Upper lobe of left lung (tissue), 6 donors: Measurements from ENCODE around the gene WDPCP. TPM values are rescaled to one million over a fixed set of nuclear protein-coding genes. Genes with fewer than 3 reads are reported as not detected.
A peak's percentile ranks its signal among the peaks of the same experiment; 100 is the strongest.
"Not testable (repeated sequence)": the region's sequence is repeated elsewhere in the genome, so short reads cannot be mapped to it uniquely, and the experiment has no call there.

ENCODE experiments used
- ATAC-seq, 2 donors: fragments of 200-7000 bp; cut with Tn5 transposase; one replicate each; pipeline ENCODE4 v1.9.1; 2022; ENCODE audit warnings: mild to moderate bottlenecking in 2 of 2, moderate library complexity in 2 of 2; ENCODE audit not compliant: low FRiP score in 2 of 2
- DNase-seq, 2 donors: peaks; one replicate each; pipeline ENCODE4 v3.0.0-alpha.2; 2019 to 2020
- H3K27ac ChIP-seq, 4 donors: fragments of 200-600 bp; sonication (generic); one replicate each; pipeline ENCODE4 v1.5.1; 2016 to 2019
- H3K27me3 ChIP-seq, 4 donors: fragments of 200-600 bp; sonication (generic); one replicate each; pipeline ENCODE4 v1.5.1; 2017 to 2019
- H3K36me3 ChIP-seq, 4 donors: fragments of 200-600 bp; sonication (generic); one replicate each; pipeline ENCODE4 v1.5.1; 2016 to 2019
- H3K4me1 ChIP-seq, 4 donors: fragments of 200-600 bp; sonication (generic); one replicate each; pipeline ENCODE4 v1.5.1; 2018 to 2019
- H3K4me3 ChIP-seq, 4 donors: fragments of 200-600 bp; sonication (generic); one replicate each; pipeline ENCODE4 v1.5.1; 2017 to 2019; ENCODE audit warnings: mild to moderate bottlenecking in 2 of 4, moderate library complexity in 1 of 4
- H3K9me3 ChIP-seq, 4 donors: fragments of 200-600 bp; sonication (generic); one replicate each; pipeline ENCODE4 v1.5.1; 2018 to 2019
- EP300 ChIP-seq, 4 donors: sonication (generic); formaldehyde crosslinking; IDR thresholded peaks; one replicate each; pipeline ENCODE4 v1.5.1; 2017; ENCODE audit warnings: antibody characterized with exemption in 4 of 4, control low read depth in 2 of 4
- POLR2A ChIP-seq, 4 donors: fragments of 450-650 bp; IDR thresholded peaks; one replicate each; pipeline ENCODE4 v1.5.1; 2016 to 2017; ENCODE audit warnings: antibody characterized with exemption in 4 of 4, mild to moderate bottlenecking in 2 of 4
- POLR2AphosphoS5 ChIP-seq, 2 donors: sonication (generic); formaldehyde crosslinking; IDR thresholded peaks; one replicate each; pipeline ENCODE4 v1.5.1; 2017; ENCODE audit warnings: antibody characterized with exemption in 2 of 2
- whole genome bisulfite sequencing, 2 donors: methylation state at CpG; one replicate each; pipeline ENCODE4 v1.1.5; 2017 to 2018; 5-methylcytosine and 5-hydroxymethylcytosine counted together
- total RNA-seq, 6 donors: library from RNA; depleted of rRNA in 4 of 6; stranded (reverse); fragments of >200 nt in 4 of 6; gene quantifications; one replicate each; pipeline versions ENCODE4 v1.1.0 to v1.2.1, GENCODE V29; 2016 to 2021
- TF ChIP-seq, protein P1 (sequence below), 6 experiments: fragments of 450-650 bp in 4 of 6; fragments of 200-600 bp in 2 of 6; sonication (generic) in 2 of 6; IDR thresholded peaks; one replicate each; pipeline ENCODE4 v1.5.1; 2016 to 2019; ENCODE audit warnings: antibody characterized with exemption in 6 of 6
- donor health status: DM: no; HTN: no; CAD: no; lungs with moderate emphysema.
- donor health status: DM: no; HTN: yes; CAD: no; lungs with severe emphysema.

WDPCP gene
- total RNA-seq, 6 donors from 2014 or later: 9.3 to 20.8 (median 11.5) TPM

GRCh38 chr2:63627866-63628265 lies 39.6 kb upstream of the WDPCP start:
- H3K9me3 ChIP-seq: peaks cover 0 to 6% (median 2%) of the 10 kb centered on the region in 4 donors
- no peaks in the 10 kb centered on the region for H3K27me3 ChIP-seq
- TF ChIP-seq POLR2AphosphoS5 (IDR thresholded peaks at IDR 0.05): no peak
- TF ChIP-seq, protein P1, sequence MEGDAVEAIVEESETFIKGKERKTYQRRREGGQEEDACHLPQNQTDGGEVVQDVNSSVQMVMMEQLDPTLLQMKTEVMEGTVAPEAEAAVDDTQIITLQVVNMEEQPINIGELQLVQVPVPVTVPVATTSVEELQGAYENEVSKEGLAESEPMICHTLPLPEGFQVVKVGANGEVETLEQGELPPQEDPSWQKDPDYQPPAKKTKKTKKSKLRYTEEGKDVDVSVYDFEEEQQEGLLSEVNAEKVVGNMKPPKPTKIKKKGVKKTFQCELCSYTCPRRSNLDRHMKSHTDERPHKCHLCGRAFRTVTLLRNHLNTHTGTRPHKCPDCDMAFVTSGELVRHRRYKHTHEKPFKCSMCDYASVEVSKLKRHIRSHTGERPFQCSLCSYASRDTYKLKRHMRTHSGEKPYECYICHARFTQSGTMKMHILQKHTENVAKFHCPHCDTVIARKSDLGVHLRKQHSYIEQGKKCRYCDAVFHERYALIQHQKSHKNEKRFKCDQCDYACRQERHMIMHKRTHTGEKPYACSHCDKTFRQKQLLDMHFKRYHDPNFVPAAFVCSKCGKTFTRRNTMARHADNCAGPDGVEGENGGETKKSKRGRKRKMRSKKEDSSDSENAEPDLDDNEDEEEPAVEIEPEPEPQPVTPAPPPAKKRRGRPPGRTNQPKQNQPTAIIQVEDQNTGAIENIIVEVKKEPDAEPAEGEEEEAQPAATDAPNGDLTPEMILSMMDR (IDR thresholded peaks at IDR 0.05): no peak
- TF ChIP-seq POLR2A (IDR thresholded peaks at IDR 0.05): no peak
- TF ChIP-seq EP300 (IDR thresholded peaks at IDR 0.05): no peak
- ATAC-seq: peak in 1 of 2 donors; percentile 22
- no peak overlapping the region for H3K4me3 ChIP-seq
- no peaks in the 10 kb centered on the region for H3K4me1 ChIP-seq
- no peak overlapping the region for H3K27ac ChIP-seq
- peak in 1 of 2 donors; percentile 52 for DNase-seq
- WGBS, 2 donors: 94 to 96% methylated on average over 15 of the region's 15 CpGs
- no peaks in the 10 kb centered on the region for H3K36me3 ChIP-seq

GRCh38 chr2:63623763-63624162 lies 35.5 kb upstream of the WDPCP start:
- WGBS, 2 donors: 83 to 93% methylated on average over 2 of the region's 2 CpGs
- DNase-seq: not testable (repeated sequence)

GRCh38 chr2:63622751-63623150 lies 34.5 kb upstream of the WDPCP start:
- Histone ChIP-seq H3K36me3 (no peaks in the 10 kb centered on the region), H3K27ac (no peak overlapping the region), H3K9me3 (no peaks in the 10 kb centered on the region), H3K27me3 (no peaks in the 10 kb centered on the region), H3K4me1 (no peaks in the 10 kb centered on the region), H3K4me3 (no peak overlapping the region)
- 89 to 96% methylated on average over 12 to 31 of the region's 31 CpGs for WGBS, 2 donors
- peak in 1 of 2 donors; percentile 72 for DNase-seq
- TF ChIP-seq, protein P1 (IDR thresholded peaks at IDR 0.05): no peak
- TF ChIP-seq POLR2A (IDR thresholded peaks at IDR 0.05) (no peak), EP300 (IDR thresholded peaks at IDR 0.05) (no peak), POLR2AphosphoS5 (IDR thresholded peaks at IDR 0.05) (no peak)
- no peak for ATAC-seq

More at GRCh38 chr2:63623763-63624162, 35.5 kb upstream of the WDPCP start:
- H3K27ac ChIP-seq, ATAC-seq, H3K4me1 ChIP-seq, H3K27me3 ChIP-seq, H3K36me3 ChIP-seq, H3K4me3 ChIP-seq, H3K9me3 ChIP-seq: not testable (repeated sequence)

GRCh38 chr2:63619328-63619727 lies 31.1 kb upstream of the WDPCP start:
- Histone ChIP-seq H3K9me3 (no peaks in the 10 kb centered on the region), H3K4me3 (no peak overlapping the region), H3K27ac (no peak overlapping the region), H3K4me1 (no peaks in the 10 kb centered on the region), H3K27me3 (no peaks in the 10 kb centered on the region), H3K36me3 (no peaks in the 10 kb centered on the region)
- ATAC-seq: no peak
- TF ChIP-seq EP300 (IDR thresholded peaks at IDR 0.05): no peak
- TF ChIP-seq, protein P1 (IDR thresholded peaks at IDR 0.05): no peak
- no peak for TF ChIP-seq POLR2A (IDR thresholded peaks at IDR 0.05)
- TF ChIP-seq POLR2AphosphoS5 (IDR thresholded peaks at IDR 0.05): no peak
- 92 to 93% methylated on average over 2 of the region's 2 CpGs for WGBS, 2 donors
- no peak for DNase-seq

DNA sequence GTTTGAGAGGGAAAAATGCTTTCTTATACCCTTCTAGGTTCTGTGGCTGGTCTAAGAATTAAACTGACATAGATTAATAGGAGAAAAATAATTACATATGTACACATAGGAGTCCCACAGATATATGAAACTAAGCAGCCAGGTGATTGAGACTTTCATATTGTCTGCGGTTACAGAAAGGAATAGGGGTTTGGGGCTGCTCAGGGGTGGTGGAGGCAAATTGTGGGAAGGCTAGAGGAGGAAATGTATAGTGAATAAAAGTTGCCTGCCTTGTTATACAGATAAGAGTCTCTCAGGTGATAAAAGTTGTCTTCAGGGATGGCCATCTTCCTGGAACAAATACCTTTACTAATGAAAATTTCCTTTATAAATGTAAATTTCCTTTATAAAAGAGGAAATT lies 29.1 kb upstream of the WDPCP start:
- 61 to 75% methylated on average over 1 of the region's 1 CpG for WGBS, 2 donors
- Histone ChIP-seq H3K4me3 (no peak overlapping the region), H3K27ac (no peak overlapping the region), H3K36me3 (no peaks in the 10 kb centered on the region), H3K9me3 (no peaks in the 10 kb centered on the region), H3K4me1 (no peaks in the 10 kb centered on the region), H3K27me3 (no peaks in the 10 kb centered on the region)
- DNase-seq (no peak), ATAC-seq (no peak)
- TF ChIP-seq POLR2AphosphoS5 (IDR thresholded peaks at IDR 0.05) (no peak), POLR2A (IDR thresholded peaks at IDR 0.05) (no peak), EP300 (IDR thresholded peaks at IDR 0.05) (no peak)
- TF ChIP-seq, protein P1 (IDR thresholded peaks at IDR 0.05): no peak
